HG02970 (cell line): ENCODE measurements around the gene CACNA1G.

ENCODE experiments used
- ATAC-seq: cut with Tn5 transposase; IDR thresholded peaks from one replicate; pipeline ENCODE4 v1.9.1; 2021; ENCODE audit warnings: mild to moderate bottlenecking, moderate library complexity, moderate number of reproducible peaks; ENCODE audit not compliant: unreplicated experiment, low FRiP score

Gene CACNA1G

GRCh38 chr17:50564916-50565315 lies 4.4 kb downstream of the CACNA1G start:
- no peak for ATAC-seq

- ATAC-seq, result no peak
Measured at GRCh38 chr17:50565402-50566350, 5.2 kb downstream of the CACNA1G start.

GRCh38 chr17:50566886-50567285 lies 6.4 kb downstream of the CACNA1G start:
- ATAC-seq, result no peak

GRCh38 chr17:50568659-50569058 lies 8.1 kb downstream of the CACNA1G start:
- ATAC-seq, result no peak

- ATAC-seq, result no peak
Measured at GRCh38 chr17:50569592-50569991, 9.1 kb downstream of the CACNA1G start.

GRCh38 chr17:50570032-50570431 lies 9.5 kb downstream of the CACNA1G start:
- ATAC-seq, result no peak

- ATAC-seq, result no peak
Measured at GRCh38 chr17:50570528-50570927, 10.0 kb downstream of the CACNA1G start.

GRCh38 chr17:50571681-50572080 lies 11.2 kb downstream of the CACNA1G start:
- no peak for ATAC-seq

GRCh38 chr17:50572541-50572940 lies 12.0 kb downstream of the CACNA1G start:
- ATAC-seq, result no peak

- ATAC-seq, result no peak
Measured at GRCh38 chr17:50573866-50574611, 13.5 kb downstream of the CACNA1G start.

- no peak for ATAC-seq
Measured at GRCh38 chr17:50575581-50576210, 15.2 kb downstream of the CACNA1G start.

GRCh38 chr17:50576864-50577263 lies 16.3 kb downstream of the CACNA1G start:
- no peak for ATAC-seq

- ATAC-seq, result no peak
Measured at GRCh38 chr17:50577451-50577954, 17.0 kb downstream of the CACNA1G start.

- no peak for ATAC-seq
Measured at GRCh38 chr17:50578173-50578572, 17.7 kb downstream of the CACNA1G start.

GRCh38 chr17:50579399-50579798 lies 18.9 kb downstream of the CACNA1G start:
- ATAC-seq, result no peak

GRCh38 chr17:50580646-50581045 lies 20.1 kb downstream of the CACNA1G start:
- ATAC-seq, result no peak

GRCh38 chr17:50581316-50581715 lies 20.8 kb downstream of the CACNA1G start:
- no peak for ATAC-seq

GRCh38 chr17:50582741-50583140 lies 22.2 kb downstream of the CACNA1G start:
- no peak for ATAC-seq

- no peak for ATAC-seq
Measured at GRCh38 chr17:50583641-50584040, 23.1 kb downstream of the CACNA1G start.

- no peak for ATAC-seq
Measured at GRCh38 chr17:50584116-50584515, 23.6 kb downstream of the CACNA1G start.

- ATAC-seq, result no peak
Measured at GRCh38 chr17:50584749-50585148, 24.2 kb downstream of the CACNA1G start.
